HG03457 (cell line): Measurements from ENCODE around the gene GHR.
"Not testable (repeated sequence)": the region's sequence is repeated elsewhere in the genome, so short reads cannot be mapped to it uniquely, and the experiment has no call there.

Source experiments
- ATAC-seq: cut with Tn5 transposase; IDR thresholded peaks from one replicate; pipeline ENCODE4 v1.9.1; 2021; ENCODE audit warnings: moderate number of reproducible peaks; ENCODE audit not compliant: unreplicated experiment

GHR gene

DNA sequence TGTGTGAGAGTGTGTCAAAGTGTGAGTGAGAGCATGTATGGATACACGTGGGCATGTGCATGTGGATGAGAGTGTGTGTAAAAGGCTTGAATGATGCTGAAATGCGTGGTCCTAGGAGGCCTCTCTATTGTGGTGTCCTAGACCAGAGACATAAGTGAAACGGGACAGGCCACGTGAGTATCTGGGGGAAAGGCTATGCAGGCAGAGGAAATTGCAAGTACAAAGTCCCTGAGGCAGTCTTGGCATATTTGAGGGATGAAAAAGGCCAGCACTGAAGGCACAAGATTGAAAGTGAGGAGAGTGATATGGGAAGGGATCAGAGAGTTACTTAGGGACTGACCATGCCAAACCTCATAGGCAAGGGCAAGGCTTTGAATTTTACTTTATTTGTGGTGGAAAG is 266.2 kb downstream of the GHR start:
- ATAC-seq: no peak

DNA sequence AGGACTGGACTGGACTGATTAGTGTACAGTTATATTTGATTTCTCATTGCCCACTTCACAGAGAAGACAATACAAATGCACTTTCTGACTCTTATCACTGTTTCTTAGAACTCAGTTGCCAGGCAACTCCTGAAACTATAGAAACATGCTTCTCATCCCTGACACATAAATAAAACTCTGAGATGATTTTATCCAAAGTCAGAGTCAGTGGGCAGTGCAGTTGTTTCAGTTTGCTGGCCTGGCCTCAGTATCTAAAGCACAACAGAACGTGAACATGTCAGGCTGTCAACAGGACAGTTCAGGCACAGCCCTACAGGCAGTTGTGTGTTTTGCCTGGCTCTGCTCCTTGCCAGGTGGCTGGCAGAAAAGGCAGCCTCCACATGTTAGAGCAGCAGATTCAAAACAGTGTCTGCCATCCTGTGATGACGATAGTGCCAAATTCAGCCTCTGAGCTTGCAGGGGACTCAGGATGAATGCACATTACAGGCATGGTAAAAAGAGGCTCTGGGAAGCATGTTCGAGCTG is 268.2 kb downstream of the GHR start:
- ATAC-seq: no peak

DNA sequence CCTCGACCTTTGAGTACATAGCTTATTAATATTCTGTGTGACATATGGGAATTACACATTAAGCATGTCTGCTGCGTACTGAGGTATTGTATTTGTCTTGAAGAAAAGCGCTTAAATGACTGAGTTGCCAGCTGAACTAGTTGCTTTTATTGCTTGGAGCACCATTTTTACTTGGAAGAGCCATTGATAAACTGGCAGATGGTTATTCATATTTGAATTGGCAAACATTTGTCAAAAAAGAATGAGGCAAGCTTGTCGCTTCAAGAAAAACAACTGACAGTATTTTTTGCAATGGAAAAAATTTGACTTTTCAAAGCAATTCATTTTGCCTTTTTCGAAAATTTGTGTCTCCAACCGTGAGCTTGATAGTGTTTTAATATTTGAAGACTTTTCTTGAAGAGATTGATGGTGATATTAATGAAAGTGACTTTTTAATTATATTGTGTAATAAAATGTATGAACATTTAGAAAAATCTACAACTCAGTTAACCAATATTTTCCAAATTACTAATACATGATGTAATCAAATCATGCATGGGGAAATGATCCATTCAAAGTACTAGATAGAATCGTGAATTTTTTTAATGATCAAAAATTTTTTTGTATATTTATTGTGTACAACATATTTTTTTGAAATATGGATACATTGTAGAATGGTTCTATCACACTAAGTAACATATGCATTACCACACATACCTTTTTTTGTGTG is 278.3 kb downstream of the GHR start:
- ATAC-seq: no peak

DNA sequence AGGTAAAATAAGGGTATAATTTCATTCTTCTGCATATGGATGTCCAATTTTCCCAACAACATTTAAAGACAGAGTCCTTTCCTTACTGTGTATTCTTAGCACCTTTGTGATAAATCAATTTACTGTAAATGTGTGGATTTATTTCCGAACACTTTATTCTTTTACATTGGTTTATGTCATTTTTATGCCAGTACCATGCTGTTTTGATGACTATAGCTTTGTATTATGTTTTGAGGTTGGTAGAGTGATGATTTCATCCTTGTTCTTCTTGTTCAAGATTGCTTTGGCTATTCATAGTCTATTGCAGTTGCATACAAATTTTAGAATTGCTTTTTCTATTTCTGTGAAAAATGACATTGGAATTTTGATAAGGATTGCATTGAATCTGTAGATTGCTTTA is 280.0 kb downstream of the GHR start:
- no peak for ATAC-seq

DNA sequence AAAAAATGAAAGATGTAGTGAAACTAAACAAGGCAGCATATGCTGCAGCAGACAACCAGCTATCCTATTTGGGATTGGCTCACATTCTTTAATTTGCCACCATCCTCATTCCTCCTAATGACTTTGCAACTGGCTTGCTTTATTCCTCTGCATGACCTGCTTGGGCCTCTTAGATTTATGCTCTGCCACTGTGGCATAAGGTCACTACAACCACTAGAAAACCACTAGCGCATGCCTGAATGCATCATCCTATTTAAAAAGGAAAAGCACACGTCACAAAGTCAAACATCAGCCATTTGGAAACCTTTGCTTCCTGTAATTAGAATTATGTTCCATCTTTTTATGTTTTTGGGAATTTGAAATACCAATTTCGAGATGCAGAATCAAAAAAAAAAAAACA is 292.5 kb downstream of the GHR start:
- ATAC-seq: no peak

DNA sequence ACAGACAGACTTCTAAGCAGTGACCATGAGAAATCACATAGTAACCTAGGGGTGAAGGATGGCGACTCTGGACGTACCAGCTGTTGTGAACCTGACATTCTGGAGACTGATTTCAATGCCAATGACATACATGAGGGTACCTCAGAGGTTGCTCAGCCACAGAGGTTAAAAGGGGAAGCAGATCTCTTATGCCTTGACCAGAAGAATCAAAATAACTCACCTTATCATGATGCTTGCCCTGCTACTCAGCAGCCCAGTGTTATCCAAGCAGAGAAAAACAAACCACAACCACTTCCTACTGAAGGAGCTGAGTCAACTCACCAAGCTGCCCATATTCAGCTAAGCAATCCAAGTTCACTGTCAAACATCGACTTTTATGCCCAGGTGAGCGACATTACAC is 295.4 kb downstream of the GHR start:
- peak; percentile 96 for ATAC-seq

DNA sequence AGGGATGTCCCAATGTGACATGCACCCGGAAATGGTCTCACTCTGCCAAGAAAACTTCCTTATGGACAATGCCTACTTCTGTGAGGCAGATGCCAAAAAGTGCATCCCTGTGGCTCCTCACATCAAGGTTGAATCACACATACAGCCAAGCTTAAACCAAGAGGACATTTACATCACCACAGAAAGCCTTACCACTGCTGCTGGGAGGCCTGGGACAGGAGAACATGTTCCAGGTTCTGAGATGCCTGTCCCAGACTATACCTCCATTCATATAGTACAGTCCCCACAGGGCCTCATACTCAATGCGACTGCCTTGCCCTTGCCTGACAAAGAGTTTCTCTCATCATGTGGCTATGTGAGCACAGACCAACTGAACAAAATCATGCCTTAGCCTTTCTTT is 295.8 kb downstream of the GHR start:
- ATAC-seq: no peak

DNA sequence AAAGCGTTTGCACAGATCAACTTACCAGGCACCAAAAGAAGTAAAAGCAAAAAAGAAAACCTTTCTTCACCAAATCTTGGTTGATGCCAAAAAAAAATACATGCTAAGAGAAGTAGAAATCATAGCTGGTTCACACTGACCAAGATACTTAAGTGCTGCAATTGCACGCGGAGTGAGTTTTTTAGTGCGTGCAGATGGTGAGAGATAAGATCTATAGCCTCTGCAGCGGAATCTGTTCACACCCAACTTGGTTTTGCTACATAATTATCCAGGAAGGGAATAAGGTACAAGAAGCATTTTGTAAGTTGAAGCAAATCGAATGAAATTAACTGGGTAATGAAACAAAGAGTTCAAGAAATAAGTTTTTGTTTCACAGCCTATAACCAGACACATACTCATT is 297.0 kb downstream of the GHR start:
- no peak for ATAC-seq

DNA sequence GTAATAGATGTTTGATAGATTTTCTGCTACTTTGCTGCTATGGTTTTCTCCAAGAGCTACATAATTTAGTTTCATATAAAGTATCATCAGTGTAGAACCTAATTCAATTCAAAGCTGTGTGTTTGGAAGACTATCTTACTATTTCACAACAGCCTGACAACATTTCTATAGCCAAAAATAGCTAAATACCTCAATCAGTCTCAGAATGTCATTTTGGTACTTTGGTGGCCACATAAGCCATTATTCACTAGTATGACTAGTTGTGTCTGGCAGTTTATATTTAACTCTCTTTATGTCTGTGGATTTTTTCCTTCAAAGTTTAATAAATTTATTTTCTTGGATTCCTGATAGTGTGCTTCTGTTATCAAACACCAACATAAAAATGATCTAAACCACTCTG is 298.2 kb downstream of the GHR start:
- ATAC-seq: no peak

DNA sequence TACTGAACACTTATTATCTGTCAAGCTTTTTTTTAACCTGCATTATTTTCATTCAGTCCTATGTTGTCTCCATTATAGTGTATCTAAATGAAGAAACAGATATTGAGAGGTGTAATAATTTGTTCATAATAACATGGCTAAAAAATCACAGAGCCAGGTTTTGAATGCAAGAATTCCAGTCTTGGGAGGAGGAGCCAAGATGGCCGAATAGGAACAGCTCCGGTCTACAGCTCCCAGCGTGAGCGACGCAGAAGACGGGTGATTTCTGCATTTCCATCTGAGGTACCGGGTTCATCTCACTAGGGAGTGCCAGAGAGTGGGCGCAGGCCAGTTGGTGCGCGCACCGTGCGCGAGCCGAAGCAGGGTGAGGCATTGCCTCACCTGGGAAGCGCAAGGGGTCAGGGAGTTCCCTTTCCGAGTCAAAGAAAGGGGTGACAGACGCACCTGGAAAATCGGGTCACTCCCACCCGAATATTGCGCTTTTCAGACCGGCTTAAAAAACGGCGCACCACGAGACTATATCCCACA is 311.4 kb downstream of the GHR start:
- ATAC-seq: not testable (repeated sequence)

DNA sequence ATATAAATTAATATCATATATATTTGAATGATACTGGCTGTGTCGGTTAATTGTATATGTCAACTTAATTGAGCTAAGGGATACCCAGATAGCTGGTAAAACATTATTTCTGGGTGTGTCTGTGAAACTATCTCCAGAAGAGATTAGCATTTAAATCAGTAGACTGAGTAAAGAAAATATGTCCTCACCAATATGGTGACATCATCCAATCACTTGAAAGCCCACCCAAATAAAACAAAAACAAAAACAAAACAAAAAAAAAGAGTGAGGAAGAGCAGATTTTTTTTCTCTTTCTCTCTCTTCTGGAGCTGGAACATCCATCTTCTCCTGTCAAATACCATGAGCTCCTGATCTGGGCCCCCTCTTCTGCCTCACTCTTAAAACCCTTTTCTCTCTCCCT is 317.7 kb downstream of the GHR start:
- ATAC-seq: no peak

DNA sequence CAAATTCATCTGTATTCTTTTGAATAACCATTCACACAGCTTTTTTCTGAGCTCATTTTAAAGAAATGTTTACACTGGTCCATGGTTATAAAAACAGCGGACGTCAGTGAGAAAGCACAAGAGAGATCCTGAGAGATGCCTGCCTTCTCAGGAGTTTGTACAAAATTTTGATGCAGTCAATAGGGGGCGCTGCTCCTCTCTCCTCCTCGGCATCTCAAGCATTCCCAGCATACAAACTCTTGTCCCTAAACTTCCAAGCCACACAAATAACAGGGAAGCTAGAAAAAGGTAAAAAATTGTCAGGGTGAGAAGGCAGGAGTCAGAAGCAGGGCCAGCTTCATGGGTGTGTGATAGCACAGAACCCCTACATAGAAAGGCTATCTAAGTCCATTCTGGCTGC is 322.2 kb downstream of the GHR start:
- ATAC-seq: no peak

DNA sequence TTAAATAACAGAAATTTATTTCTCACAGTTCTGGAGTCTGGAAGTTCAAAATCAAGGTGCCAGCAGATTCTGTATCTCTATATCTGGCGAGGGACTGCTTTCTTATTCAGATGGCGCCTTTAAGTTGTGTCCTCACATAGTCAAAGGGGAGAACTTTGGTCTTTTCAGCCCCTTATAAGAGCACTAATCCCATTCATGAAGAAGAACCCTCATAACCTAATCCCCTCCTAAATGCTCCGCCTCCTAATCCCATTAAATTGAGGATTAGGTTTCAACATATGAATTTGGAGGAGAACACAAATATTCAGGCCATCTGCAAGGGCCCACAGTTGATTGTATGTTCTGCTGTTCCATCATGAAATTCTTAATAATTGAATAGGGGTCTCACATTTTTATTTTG is 322.6 kb downstream of the GHR start:
- no peak for ATAC-seq

DNA sequence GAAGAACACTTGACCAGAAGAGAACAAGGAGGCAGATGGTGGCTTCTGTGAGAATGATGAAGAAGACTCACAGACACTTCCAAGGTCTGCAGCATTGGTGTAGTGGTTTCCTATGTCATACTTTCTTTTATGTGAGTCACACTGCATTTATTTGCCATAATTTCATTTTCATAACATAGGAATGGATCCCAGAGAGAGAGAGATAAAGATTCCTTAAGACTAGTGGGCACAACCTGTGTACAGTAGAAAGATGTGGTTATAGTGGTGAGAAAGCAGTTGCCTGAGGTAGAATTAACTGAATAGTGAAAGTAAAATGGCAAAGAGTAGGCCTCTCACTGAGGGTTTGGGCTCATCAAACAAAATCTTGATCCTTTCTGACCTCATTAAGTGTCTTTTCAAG is 325.8 kb downstream of the GHR start:
- ATAC-seq: no peak

DNA sequence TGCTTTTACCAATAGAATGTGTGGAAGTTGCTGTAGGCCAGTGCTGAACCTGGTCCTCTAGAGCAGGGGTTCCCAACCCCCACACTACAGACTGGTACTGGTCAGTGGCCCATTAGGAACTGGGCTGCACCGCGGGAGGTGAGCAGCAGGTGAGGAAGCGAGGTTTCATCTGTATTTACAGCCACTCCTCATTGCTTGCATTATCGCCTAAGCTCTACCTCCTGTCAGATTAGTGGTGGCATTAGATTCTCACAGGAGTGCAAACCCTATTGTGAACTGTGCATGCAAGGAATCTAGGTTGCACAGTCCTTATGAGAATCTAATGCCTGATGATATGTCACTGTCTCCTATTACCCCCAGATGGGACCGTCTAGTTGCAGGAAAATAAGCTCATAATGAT is 327.3 kb downstream of the GHR start:
- no peak for ATAC-seq

DNA sequence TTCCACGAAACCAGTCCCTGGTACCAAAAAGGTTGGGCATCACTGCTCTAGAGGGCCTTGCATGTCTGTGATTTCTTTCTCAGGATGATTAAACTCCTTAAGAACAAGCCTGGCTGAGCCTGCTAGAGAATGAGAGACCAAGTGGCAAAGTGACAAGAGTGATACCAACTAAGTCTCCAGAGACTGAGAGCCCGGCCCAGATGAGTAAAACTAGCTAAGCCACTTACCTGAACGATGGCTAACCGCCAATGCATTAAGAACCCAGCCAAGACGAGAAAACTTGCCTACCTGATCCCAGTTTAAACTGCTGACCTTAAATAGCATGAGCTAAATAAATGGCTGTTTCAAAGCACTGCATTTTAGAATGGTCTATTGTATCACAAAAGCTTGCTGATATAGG is 327.8 kb downstream of the GHR start:
- ATAC-seq: no peak

DNA sequence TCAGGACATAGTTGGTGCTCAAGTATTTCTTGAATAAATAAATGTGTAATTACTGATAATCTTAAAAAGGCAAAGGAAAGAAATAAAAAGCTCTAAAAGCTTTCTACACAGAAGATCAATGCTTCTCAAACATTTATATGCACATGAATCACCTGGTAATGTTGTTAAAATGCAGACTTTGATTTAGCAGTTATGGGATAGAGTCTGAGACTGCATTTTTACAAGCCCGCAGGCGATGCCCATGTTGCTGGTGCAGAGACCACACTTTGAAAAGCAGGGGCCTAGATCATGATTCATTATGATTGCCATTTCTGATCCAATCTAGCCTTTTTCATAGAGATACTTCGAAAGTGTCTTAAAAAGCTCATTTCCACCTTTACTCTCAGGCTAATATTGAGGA is 329.9 kb downstream of the GHR start:
- no peak for ATAC-seq

DNA sequence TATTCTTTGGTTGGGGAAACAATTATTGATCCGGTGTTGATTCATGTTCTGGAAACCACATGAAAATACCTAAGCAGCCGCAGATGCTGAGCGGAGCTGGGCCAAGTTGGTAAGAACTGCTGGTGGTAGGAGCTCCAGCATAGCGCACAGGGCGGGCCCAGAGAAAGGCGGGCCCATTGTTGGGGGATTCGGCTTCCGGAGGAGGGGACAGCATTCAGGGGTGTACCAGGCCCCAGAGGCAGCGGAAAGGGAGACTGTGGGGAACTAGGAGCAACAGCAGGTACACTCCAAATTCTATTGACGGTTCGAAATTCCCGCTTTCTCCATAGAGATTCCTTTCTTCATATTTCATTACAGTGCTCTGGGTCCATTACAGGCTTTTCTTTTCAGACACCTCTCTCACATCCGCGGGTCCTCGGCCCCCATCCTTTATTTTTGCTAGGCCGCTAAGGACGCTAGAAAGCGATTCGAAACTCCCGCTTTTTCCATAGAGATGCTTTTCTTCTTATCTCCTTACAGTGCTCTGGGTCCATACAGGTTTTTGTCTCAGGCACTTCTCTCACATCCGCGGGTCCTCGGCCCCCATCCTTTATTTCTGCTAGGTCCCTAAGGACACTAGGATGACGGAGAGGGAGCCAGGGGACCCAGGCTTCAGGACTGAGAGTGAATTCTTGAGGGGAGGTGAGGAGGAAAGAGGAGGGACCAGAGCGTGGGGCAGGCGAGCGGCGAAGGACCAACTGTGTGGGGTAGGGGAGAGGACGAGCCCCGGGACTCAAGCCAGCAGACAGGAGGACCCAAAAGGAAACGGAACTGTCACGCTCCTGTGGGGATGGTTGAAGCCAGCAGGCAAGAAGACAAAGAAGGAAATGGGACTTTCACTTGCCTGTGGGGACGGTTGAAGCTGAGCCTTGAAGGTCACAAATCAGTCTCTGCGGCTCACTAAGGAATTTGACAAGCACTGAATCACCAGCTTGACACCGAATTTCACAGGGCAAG is 333.7 kb downstream of the GHR start, which contains the start of gene CCDC152:
Gene CCDC152 (plus strand): TSS at position 213 of the 996 bp plus-strand sequence. CDS start 2,304 bp downstream, outside the sequence.
- peak; percentile 94 for ATAC-seq

DNA sequence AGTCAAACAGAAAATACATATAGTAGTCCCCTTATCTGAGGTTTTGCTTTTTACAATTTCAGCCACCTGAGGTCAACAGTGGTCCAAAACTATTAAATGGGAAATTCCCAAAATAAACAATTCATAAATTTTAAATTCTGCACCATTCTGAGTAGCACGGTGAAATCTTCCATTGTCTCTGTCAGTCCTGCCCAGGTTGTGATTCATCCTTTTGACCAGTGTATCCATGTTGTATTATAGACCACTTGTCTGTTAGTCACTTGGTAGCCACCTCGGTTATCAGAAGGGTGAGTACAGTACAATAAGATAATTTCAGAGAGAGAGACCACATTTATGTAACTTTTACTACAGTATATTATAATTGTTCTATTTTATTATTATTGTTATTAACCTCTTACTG is 336.2 kb downstream of the GHR start:
- no peak for ATAC-seq

DNA sequence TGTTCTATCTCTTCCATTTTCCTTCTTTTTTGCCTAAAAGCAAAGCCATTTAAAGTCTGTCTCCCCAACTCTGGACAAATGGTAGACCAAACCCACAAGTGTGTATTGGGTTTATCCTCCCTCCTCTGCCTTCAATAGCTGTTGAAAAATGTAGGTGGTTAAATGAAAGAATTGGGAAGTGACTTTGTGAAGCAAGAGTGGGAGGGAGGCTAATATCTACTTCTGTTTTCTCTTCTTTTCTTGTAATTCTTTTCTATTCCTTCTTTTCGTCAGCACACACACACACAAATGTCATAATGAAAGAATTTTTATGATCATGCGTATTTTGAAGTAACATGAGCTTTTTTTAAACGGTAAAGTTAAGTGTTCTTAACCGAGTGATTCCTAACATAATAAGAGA is 337.2 kb downstream of the GHR start:
- ATAC-seq: no peak

DNA sequence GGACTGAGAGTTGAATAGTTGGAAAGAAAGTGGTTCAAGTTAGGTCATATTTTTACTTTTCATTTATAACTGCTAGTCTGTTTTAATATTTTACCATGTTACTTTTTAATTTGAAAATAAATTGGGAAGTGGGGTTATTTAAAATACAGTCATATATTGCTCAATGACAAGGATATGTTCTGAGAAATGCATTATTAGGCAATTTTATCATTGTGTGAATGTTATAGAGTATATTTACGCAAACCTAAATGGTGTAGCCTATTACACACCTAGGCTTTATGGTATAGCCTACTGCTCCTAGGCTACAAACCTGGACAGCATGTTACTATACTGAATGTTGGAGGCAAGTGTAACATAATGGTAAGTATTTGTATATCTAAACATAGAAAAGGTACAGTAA is 338.6 kb downstream of the GHR start:
- ATAC-seq: no peak
